Heart left ventricle (tissue), 16 donors: ENCODE measurements around the gene SLC9A8. TPM values are rescaled to one million over a fixed set of nuclear protein-coding genes. Genes with fewer than 3 reads are reported as not detected.

Source experiments
- ATAC-seq, 4 donors: fragments of 200-7000 bp; cut with Tn5 transposase; one replicate each; pipeline ENCODE4 v1.9.1; 2020 to 2022; ENCODE audit warnings: moderate library complexity in 4 of 4, mild to moderate bottlenecking in 3 of 4, moderate number of reproducible peaks in 1 of 4
- DNase-seq, 5 donors: peaks; one replicate each; pipeline ENCODE4 v3.0.0-alpha.2; 2020
- H3K27ac ChIP-seq, 12 donors: fragments of 200-600 bp; sonication (generic) in 4 of 12; one replicate each; pipeline versions ENCODE4 v1.5.0 to v1.8.0; 2016 to 2022; ENCODE audit warnings: mild to moderate bottlenecking in 2 of 12
- H3K27me3 ChIP-seq, 9 donors: fragments of 200-600 bp; sonication (generic) in 2 of 9; one replicate each; pipeline versions ENCODE4 v1.5.1 to v1.8.0; 2016 to 2022; ENCODE audit warnings: mild to moderate bottlenecking in 3 of 9
- H3K36me3 ChIP-seq, 9 donors: fragments of 200-600 bp; sonication (generic) in 2 of 9; one replicate each; pipeline versions ENCODE4 v1.5.0 to v1.8.0; 2018 to 2022; ENCODE audit warnings: mild to moderate bottlenecking in 2 of 9
- H3K4me1 ChIP-seq, 12 donors: fragments of 200-600 bp; sonication (generic) in 4 of 12; one replicate each; pipeline versions ENCODE4 v1.5.0 to v1.8.0; 2016 to 2022; ENCODE audit warnings: mild to moderate bottlenecking in 3 of 12
- H3K4me3 ChIP-seq, 12 donors: fragments of 200-600 bp; sonication (generic) in 4 of 12; one replicate each; pipeline versions ENCODE4 v1.5.0 to v1.8.0; 2017 to 2022; ENCODE audit warnings: mild to moderate bottlenecking in 9 of 12, moderate library complexity in 4 of 12
- H3K9me3 ChIP-seq, 12 donors: fragments of 200-600 bp; sonication (generic) in 4 of 12; one replicate each; pipeline versions ENCODE4 v1.5.0 to v1.8.0; 2016 to 2022; ENCODE audit warnings: mild to moderate bottlenecking in 1 of 12
- POLR2A ChIP-seq, 2 donors: fragments of 450-650 bp; IDR thresholded peaks; one replicate each; pipeline ENCODE4 v1.6.1; 2017; ENCODE audit warnings: antibody characterized with exemption in 2 of 2, mild to moderate bottlenecking in 2 of 2, moderate library complexity in 2 of 2
- WGBS, 4 donors: extraction: QIAGEN DNeasy Blood & Tissue Kit in 2 of 4; methylation state at CpG; one replicate each; pipeline versions ENCODE4 v1.1.5 to v1.1.7; 2013 to 2018; 5-methylcytosine and 5-hydroxymethylcytosine counted together
- intact Hi-C, 10 donors: fragments of 100-400 bp; cut with DNase I; formaldehyde crosslinking; loops; one replicate each; pipeline versions ENCODE4 v1.11.1 to v1.14.2; 2022
- polyA plus RNA-seq, 2 donors: library from polyadenylated mRNA; stranded (reverse); fragments of 200-250 nt; gene quantifications; one replicate each; pipeline ENCODE4 v1.2.3, GENCODE V29; 2013
- total RNA-seq, 9 donors: library from RNA; depleted of rRNA in 2 of 9; stranded (reverse); fragments of >200 nt in 2 of 9; fragmentation: NEBNext Ultra II Directional in 3 of 9; extraction: Animal tissue kit (Norgen Biotek cat#: 25700) in 3 of 9; gene quantifications; one replicate each; pipeline versions ENCODE4 v1.1.0 to v1.2.4, GENCODE V29; 2016 to 2023
- TF ChIP-seq, protein P1 (sequence below), 12 donors: fragments of 200-600 bp; sonication (generic) in 4 of 12; IDR thresholded peaks; one replicate each; pipeline versions ENCODE4 v1.5.0 to v1.8.0; 2018 to 2022; ENCODE audit warnings: antibody characterized with exemption in 12 of 12, mild to moderate bottlenecking in 5 of 12
- donor health status: ischemic (EF 13 %, LVEDD 7.1; RV severe dilation, severe dysfunction).
- donor health status: healthy with polysubstance abuse.
- donor health status: DM: no; HTN: yes; CAD: no.
- donor health status: DM: no; HTN: no; CAD: no.
- donor health status: ischemic (EF 25% LVEDD 6.9; RV normal size, moderate dysfunction).
- donor health status: ischemic (EF 25% LVEDD 5.7; RV mildly dilated, moderate dysfunction).
- donor health status: healthy.
- donor health status: DM: yes; HTN: yes; CAD: no.
- donor health status: ischemic (EF 35%, LVEDD 5.7; RV mildly dilated, moderate dysfunction).
- donor health status: nonischemic (EF 11% LVEDD 7.7; RV severe dilation, severe dysfunction).
- donor health status: DM: yes; HTN: yes; CAD: no.
- donor health status: PGD.
- donor health status: ischemic (EF 29% LVEDD 5.4; RV normal size, mild dysfunction).
- donor health status: nonischemic (EF 23%, LVEDD 6.1; RV moderate dilation, normal function).

The SLC9A8 gene
- total and polyA plus RNA-seq, 11 donors, result 4.6 to 12.5 (median 6.2) TPM

DNA sequence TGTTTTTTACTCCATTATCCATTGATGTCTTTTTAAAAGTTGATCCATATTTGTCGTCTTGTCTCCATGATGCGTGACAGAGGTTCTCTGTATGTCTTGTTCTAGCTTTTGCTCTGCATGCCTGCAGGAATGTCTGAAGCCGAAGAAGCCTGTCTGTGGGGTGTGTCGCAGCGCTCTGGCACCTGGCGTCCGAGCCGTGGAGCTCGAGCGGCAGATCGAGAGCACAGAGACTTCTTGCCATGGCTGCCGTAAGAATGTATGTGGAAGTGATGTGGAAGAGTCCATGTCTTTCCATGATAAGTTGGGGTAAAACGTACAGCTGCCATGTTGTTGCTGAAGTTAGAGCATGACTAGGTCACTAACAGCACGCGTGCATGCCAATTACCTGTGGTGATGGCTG, 128.8 kb downstream of the SLC9A8 start:
- intact Hi-C loops, result no loop called here
- ATAC-seq, result no peak
- no peaks in the 10 kb centered on the region for H3K27me3 ChIP-seq
- H3K4me3 ChIP-seq, result no peak overlapping the region
- peaks cover 0 to 73% (median 63%) of the 10 kb centered on the region in 9 donors for H3K36me3 ChIP-seq
- H3K9me3 ChIP-seq, result no peaks in the 10 kb centered on the region
- WGBS, 4 donors, result 92 to 94% (median 93%) methylated on average over 15 of the region's 15 CpGs
- H3K27ac ChIP-seq, result no peak overlapping the region
- no peak for DNase-seq
- peaks cover 9 to 44% (median 28%) of the 10 kb centered on the region in 12 donors for H3K4me1 ChIP-seq
- no peak for TF ChIP-seq POLR2A (IDR thresholded peaks at IDR 0.05)
- TF ChIP-seq, protein P1, sequence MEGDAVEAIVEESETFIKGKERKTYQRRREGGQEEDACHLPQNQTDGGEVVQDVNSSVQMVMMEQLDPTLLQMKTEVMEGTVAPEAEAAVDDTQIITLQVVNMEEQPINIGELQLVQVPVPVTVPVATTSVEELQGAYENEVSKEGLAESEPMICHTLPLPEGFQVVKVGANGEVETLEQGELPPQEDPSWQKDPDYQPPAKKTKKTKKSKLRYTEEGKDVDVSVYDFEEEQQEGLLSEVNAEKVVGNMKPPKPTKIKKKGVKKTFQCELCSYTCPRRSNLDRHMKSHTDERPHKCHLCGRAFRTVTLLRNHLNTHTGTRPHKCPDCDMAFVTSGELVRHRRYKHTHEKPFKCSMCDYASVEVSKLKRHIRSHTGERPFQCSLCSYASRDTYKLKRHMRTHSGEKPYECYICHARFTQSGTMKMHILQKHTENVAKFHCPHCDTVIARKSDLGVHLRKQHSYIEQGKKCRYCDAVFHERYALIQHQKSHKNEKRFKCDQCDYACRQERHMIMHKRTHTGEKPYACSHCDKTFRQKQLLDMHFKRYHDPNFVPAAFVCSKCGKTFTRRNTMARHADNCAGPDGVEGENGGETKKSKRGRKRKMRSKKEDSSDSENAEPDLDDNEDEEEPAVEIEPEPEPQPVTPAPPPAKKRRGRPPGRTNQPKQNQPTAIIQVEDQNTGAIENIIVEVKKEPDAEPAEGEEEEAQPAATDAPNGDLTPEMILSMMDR (IDR thresholded peaks at IDR 0.05), result no peak

Other genes with a start within 250 kb of the SLC9A8 start
- gene PTGIS, start 244.7 kb upstream of the SLC9A8 start, total RNA-seq, result 10 to 100 TPM; 11.9 to 95.2 (median 22.0) TPM
- 1 to 10 TPM; 5.3 to 7.3 TPM for gene PTGIS, start 244.7 kb upstream of the SLC9A8 start, polyA plus RNA-seq
- gene B4GALT5, start 99.0 kb upstream of the SLC9A8 start, total RNA-seq, result 10 to 100 TPM; 17.0 to 60.4 (median 33.5) TPM
- 10 to 100 TPM in 1 of 2 donors, 1 to 10 TPM in 1; 7.0 to 29.3 TPM for gene B4GALT5, start 99.0 kb upstream of the SLC9A8 start, polyA plus RNA-seq
- 1 to 10 TPM; 5.9 to 9.3 (median 7.8) TPM for gene SPATA2, start 102.7 kb downstream of the SLC9A8 start, total RNA-seq
- gene SPATA2, start 102.7 kb downstream of the SLC9A8 start, polyA plus RNA-seq, result 1 to 10 TPM; 4.3 to 8.0 TPM
- gene RNF114, start 123.6 kb downstream of the SLC9A8 start, total RNA-seq, result 100 to 1,000 TPM in 2 of 9 donors, 10 to 100 TPM in 7; 42.1 to 128 (median 52.4) TPM
- 10 to 100 TPM; 36.5 to 48.5 TPM for gene RNF114, start 123.6 kb downstream of the SLC9A8 start, polyA plus RNA-seq
- 1 to 10 TPM in 6 of 9 donors, under 1 TPM in 3; 0.37 to 6.7 (median 1.6) TPM for gene SNAI1, start 170.2 kb downstream of the SLC9A8 start, total RNA-seq
- gene SNAI1, start 170.2 kb downstream of the SLC9A8 start, polyA plus RNA-seq, result 1 to 10 TPM in 1 of 2 donors, under 1 TPM in 1; 0.95 to 3.1 TPM